ENCODE results near the gene CCDC138.

CCDC138 gene

GRCh38 chr2:108898315-108899082 is 111.9 kb downstream of the CCDC138 start:
- no peak for DNase-seq

GRCh38 chr2:108904680-108905079 is 118.1 kb downstream of the CCDC138 start:
- no peak for DNase-seq

DNA sequence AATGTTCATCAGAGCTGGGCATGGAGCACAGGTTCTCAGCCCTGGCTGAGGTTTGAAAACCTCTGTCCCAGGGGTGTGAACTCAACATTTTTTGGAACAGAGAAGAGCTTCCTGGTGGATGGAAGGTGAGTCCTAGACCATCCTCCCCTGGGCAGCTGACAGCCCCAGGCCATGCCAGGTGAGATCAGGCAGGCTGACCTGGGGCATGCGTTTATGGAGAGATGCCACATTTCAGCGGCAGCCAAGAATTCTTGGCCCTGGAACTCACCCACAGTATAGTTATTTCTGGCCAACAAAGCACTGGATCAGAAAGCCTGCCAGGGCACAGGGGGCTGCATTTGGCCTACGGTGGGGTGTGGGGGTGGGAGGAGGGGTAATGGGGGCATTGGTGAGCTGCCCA is 118.6 kb downstream of the CCDC138 start:
- DNase-seq, result no peak

DNA sequence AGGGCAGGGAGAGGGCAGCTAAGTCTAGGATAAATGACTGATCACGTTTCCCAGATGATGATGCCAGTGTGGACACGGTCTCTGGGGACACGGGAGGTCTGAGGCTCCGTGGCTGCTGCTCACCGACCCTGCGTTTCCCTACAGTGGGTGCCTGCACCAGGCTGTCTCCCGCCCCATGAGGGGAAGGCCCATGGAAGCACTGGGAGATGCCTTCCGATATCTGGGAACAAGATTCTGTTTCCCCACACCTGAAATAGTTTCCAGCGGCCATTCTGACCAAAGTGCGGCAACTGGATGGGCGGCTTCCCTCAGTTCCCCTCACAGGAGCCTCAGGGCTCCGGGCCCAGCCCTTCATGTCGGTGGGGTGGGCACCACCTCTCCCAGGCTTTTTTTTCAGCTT is 119.3 kb downstream of the CCDC138 start:
- no peak for DNase-seq

DNA sequence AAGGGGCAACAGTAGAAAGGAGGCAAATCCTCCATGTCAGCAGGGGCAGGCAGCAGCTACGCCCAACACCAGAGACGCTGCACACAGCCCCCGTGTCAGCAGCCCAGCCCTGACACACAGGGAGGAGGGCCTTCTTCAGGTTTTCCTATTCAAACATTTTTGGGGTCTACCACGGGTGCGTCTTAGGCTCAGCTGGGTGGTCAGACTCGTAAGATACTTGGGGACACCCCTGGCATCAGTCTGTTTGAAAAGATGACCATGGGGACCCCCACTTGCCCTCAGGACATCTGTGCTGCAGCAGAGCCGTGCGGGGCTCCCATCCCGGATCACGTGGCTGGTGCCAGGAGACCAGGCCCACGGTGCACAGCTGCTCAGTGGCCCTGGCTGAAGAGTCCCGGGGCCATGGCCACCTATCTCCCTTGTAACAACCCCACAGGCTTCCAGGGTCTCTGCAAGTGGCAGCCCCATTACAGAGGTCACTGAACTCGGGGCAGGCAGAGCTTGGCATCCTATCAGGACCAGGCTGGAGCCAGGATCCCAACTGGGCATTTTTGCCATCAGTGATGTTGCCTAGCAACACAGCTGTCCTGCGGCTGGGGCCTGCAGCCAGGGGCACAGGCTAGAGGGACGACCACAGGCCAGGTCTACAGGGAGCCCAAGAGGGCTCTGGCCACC is 120.0 kb downstream of the CCDC138 start:
- no peak for DNase-seq

DNA sequence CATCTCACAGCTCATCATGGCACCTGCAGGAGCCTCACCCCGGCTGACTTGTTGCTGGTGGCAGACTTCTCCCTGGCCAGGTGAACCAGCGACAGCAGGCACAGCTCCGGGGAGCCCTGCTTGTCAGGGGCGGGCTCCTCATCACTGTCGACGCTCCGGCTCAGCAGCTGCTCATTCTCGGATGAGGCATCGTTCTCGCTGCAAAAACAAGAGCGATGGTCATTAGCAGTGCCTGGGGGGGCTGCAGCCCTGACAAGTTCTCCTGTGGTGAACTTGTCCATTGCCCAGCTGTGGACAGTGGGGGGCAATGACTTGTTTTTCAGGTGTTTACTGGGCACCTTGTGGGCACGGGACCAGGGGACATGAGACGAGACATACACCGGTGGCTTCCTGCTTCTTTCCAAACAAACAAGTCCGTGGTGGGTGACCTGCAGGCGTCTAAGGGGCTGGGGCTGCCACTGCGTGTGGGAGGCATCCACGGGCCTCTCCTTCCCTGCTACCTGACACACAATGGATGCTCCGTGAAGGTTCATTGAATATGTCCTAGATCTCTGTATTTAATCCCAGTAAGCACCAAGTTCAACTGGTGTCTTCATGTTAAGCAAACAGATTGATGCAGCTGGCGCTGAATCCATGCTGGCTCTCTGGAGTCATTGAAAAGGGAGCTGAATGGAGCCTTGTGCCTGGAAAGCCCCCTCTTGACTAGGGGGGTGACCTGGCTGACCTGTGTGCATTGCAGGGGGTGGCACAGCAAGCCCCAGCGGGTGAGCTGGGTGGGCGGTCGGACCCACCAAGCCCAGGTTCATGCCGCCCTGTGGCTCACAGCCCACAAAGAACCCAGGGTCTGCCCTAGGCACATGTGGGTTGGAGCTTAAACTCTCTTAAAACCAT is 121.5 kb downstream of the CCDC138 start:
- DNase-seq, result no peak

DNA sequence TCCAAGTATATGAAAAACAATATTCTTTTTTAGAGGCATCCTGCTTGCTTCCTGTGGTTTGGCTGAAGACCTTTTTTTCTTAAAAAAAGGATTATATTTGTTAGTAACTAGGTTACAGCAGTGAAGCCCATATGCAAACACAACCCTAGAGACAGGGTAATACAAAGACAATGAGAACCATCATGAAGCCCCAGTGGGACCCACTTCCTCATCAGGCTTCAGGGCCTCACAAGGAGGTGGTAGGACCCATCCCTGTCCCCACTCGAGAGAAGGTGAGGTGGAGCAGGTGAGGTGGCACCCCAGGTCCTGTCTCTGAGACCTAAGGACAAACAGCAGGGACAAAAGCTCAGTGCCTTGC is 122.1 kb downstream of the CCDC138 start:
- no peak for DNase-seq

GRCh38 chr2:108909275-108909823 is 122.8 kb downstream of the CCDC138 start:
- DNase-seq, result no peak

DNA sequence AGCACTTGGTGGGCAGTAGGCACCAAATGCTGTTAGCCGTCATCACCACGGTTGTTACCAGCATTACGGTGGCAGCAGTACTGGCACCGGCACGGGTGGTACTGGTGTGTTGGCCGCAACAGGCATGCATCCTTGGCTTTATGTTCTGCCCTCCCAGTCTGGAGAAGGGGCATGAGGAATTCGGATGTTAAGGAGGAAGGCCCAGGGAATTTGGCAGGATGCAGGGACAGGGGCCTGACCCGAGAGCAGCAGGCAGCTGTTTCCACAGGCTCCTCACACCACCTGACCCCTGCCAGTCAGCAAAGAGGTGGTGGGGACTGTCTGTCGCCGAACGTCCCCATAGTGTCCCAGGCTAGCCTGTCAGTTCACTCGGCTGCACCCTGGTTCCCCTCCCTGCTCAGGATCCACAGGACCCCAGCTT is 123.5 kb downstream of the CCDC138 start:
- no peak for DNase-seq

GRCh38 chr2:108910541-108911396 is 124.2 kb downstream of the CCDC138 start:
- DNase-seq, result no peak

DNA sequence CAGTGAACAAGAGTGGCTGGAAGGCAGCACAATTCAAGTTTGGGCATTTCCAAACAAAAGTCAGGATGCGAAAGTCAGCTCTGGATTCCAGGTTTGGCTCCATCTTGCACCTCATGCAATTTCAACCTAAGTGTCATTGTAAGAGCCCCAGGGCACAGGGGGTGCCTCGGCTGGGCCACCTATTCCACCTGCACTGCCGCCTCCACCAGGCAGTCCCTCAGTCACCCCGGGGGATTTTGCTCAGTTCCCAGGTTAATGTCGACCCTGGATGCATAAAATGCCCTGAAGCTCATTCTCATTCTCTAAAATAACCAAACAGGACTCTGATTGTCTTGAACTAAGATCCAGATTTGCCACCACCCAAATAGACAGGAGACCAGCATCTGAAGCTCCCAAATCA is 124.8 kb downstream of the CCDC138 start:
- DNase-seq, result no peak

DNA sequence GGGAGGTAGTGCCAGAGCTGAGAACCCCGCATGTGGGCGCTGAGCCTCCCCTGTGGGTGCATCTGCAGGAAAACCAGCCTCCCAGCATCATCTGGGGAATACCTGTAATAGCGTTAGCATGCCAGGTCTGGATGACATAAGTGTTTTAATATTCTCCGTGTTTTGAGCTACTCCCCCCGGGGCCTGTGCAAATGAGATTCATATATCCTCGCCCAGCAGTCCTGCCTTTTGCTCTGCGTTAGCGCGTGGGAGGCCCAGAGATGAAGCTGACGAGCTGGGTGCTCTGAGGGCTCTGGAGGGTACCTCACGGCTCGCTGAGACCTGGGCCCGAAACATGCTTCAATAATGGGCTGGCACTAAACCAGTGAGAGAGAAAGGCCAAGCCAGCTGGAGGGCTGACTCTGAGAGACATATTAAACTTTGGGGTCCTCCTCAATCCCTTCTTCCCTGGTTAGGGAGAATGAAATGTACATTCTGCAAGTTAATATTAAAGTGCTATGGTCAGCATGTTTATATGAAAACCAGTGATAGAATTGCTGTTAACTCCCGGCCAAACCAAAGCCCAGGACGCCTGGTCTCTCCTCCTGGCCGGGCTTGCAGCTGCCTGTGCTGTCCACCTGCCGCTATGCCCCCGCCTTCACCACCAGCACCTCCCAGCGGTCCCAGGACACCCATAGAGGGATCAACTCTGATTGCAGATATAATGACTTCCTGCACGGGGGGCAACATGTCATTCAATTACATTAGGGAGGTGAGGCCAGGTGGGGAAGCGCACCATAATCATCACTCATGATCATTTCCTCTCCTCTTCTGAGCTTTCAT is 125.4 kb downstream of the CCDC138 start:
- no peak for DNase-seq

DNA sequence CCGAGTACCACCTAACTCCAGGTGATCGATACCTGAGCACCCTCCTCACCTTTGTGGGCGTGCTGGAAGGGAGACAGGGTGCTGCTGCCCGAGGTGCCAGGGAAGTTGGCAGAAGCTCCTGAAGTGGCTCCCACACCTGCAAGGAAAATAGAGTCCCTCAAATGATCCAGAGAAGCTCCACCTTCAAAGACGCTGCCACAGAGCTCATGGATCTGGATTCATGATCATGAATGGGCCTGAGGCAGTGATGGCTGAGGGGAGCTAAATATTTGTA is 126.0 kb downstream of the CCDC138 start:
- DNase-seq, result no peak

DNA sequence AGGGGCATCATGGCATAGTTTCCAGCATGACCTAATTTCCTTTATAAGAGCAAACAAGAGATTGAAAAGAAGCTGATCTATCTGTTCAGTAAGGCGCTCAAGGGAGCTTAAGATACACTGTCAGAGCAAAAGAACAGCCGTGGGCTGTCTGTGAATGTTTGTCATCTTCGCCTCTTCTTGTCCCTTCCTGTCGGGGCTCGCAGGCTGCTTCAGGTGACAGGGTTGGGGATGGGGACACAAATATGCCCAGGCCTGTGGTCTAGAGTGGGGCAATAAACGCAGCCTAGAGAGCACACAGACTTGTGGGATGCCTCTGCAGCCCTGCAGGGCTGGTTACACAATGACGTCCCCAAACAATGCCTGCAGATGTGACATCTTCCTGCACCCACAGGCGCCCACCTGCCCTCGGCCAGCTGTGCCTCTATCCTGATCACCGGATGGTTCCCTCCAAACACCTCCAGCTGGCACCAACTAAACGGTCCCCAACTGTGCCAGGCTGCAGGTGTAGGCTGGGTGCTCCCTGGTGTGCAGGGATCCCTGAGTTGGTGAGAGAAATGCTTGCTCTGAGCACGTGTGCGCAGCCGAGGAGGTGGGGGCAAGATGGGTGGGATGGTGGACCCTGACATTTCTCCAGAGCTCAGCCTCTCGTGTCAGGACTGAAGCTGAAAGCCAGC is 129.7 kb downstream of the CCDC138 start:
- DNase-seq, result no peak

GRCh38 chr2:108916796-108917421 is 130.3 kb downstream of the CCDC138 start:
- DNase-seq, result no peak

DNA sequence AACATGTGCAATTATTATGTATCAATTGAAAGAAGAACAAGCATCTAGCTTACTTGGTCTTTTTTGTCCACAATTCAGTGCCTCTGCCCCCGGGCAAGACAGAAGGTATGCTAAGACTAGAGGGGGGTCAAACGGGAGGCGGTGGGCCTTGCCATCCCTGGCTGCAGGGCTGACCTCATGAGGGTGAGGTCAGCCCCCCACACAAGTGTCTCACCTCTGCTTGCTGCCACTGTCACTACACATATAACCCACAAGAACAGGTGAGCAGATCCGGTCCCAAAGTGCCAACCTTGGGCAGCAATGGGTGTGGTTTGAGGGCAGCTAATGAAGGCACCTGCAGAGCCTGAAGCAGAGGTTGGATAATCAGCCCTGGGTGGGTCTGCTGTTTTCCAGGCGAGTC is 131.0 kb downstream of the CCDC138 start:
- DNase-seq, result no peak

GRCh38 chr2:108918156-108918874 is 131.7 kb downstream of the CCDC138 start:
- no peak for DNase-seq

GRCh38 chr2:108918941-108919341 is 132.4 kb downstream of the CCDC138 start:
- DNase-seq, result no peak

DNA sequence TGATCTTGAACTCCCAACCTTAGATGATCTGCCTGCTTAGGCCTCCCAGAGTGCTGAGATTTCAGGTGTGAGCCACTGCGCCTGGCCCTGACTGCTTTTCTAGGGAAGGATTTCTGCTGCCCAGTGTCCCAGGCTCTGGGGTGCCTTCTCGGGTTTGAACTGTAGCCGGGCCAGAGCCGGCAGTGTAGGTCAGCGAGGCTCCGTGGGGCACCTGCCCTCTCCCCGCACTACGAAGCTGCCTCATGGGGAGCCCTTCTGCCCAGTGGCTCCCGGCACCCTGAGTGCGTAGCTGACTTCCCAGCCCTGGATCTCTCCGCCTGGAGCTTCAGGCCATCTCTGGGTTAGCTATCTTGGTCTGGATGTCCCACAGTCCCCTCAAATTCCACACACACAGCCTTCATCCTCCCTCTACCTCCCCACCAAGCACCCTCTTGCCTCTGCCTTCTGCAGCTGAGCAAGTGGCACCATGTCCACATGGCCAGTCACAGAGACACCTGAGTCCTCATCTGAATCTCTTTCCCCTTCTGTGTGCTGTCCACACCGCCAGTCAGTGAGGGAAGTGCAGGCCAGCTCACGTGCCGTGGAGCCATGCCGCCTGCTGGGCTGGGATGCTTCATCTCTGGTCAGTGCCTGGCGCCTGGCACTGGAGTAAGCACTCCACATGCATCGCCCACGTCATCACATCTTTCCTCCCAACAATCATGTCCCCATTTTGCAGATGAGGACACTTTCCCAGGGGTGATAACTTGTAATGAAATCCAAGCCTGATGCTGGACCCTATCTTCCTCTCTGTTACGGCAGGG is 133.2 kb downstream of the CCDC138 start:
- DNase-seq, result no peak
